Measurements from ENCODE around the gene KMT5B.

KMT5B gene

DNA sequence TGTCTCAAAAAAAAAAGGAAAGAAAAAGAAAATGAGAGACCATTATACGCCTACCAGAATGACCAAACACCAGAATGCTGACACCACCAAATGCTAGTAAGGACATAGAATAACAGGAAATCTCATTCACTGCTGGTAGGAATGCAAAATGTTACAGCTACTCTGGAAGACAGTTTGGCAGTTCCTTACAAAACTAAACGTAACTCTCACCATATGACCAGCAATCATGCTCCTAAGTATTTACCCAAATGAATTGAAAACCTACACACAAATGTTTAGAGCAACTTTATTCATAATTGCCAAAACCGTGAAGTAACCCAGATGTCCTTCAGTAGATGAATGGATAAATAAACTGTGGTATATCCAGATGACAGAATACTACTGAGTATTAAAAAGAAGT lies 99.1 kb downstream of the KMT5B start:
- H3K4me3 ChIP-seq (ENCODE audit: low read depth, low read length, poor library complexity, severe bottlenecking): no peak overlapping the region
- no peaks in the 10 kb centered on the region for H4K20me1 ChIP-seq (ENCODE audit: insufficient read depth, low read length)
- H3K9ac ChIP-seq (ENCODE audit: low read length): no peak overlapping the region
- H3F3A ChIP-seq (ENCODE audit: insufficient read depth, low read length): no peaks in the 10 kb centered on the region
- H3K9me3 ChIP-seq (ENCODE audit: low read length): no peaks in the 10 kb centered on the region
- H3K27ac ChIP-seq (ENCODE audit: low read depth, low read length, poor library complexity, severe bottlenecking): no peak overlapping the region
- no peak for TF ChIP-seq EZH2 (IDR thresholded peaks at IDR 0.05; ENCODE audit: borderline replicate concordance, low read length)
- TF ChIP-seq, protein P1, sequence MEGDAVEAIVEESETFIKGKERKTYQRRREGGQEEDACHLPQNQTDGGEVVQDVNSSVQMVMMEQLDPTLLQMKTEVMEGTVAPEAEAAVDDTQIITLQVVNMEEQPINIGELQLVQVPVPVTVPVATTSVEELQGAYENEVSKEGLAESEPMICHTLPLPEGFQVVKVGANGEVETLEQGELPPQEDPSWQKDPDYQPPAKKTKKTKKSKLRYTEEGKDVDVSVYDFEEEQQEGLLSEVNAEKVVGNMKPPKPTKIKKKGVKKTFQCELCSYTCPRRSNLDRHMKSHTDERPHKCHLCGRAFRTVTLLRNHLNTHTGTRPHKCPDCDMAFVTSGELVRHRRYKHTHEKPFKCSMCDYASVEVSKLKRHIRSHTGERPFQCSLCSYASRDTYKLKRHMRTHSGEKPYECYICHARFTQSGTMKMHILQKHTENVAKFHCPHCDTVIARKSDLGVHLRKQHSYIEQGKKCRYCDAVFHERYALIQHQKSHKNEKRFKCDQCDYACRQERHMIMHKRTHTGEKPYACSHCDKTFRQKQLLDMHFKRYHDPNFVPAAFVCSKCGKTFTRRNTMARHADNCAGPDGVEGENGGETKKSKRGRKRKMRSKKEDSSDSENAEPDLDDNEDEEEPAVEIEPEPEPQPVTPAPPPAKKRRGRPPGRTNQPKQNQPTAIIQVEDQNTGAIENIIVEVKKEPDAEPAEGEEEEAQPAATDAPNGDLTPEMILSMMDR (IDR thresholded peaks at IDR 0.05; ENCODE audit: low read length): no peak
- no peak overlapping the region for H2AFZ ChIP-seq (ENCODE audit: low read length)
- H3K9me2 ChIP-seq (ENCODE audit: low read depth, low read length): no peaks in the 10 kb centered on the region
- H3K79me2 ChIP-seq (ENCODE audit: insufficient read depth, low read length): peaks cover 10% of the 10 kb centered on the region; the same call in 1 of the 2 replicates
- no peaks in the 10 kb centered on the region; the same call in none of the 2 replicates for H3K36me3 ChIP-seq (ENCODE audit: insufficient read depth, low read length)
- no peaks in the 10 kb centered on the region for H3K27me3 ChIP-seq (ENCODE audit: insufficient read depth, low read length)
- H3K4me2 ChIP-seq (ENCODE audit: low read length): no peak overlapping the region
- H3K4me1 ChIP-seq (ENCODE audit: insufficient read depth, low read length, severe bottlenecking): peaks cover 28% of the 10 kb centered on the region

DNA sequence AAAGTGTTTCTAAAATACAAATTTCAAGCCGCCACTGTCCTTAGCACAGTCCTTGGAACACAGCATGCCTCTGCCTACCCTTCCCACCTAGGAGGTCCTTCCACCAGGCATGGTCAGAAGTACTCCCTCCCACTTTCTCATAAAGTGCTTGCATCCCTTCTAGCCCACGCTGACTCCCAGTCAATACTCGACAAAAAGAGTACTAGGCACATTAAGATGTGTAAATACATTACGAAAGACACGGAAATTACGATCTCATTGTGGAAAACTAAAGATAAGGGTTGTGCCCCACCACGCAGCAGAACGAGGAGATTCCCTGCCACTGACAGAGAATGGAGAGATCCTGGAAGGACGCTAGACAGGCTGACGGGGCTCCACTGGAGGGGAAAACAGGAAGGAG lies 105.4 kb downstream of the KMT5B start:
- H4K20me1 ChIP-seq (ENCODE audit: insufficient read depth, low read length): no peaks in the 10 kb centered on the region
- H3K4me3 ChIP-seq (ENCODE audit: low read depth, low read length, poor library complexity, severe bottlenecking): no peak overlapping the region
- H3K27ac ChIP-seq (ENCODE audit: low read depth, low read length, poor library complexity, severe bottlenecking): no peak overlapping the region
- TF ChIP-seq, protein P1 (IDR thresholded peaks at IDR 0.05; ENCODE audit: low read length): no peak
- TF ChIP-seq EZH2 (IDR thresholded peaks at IDR 0.05; ENCODE audit: borderline replicate concordance, low read length): no peak
- H3K36me3 ChIP-seq (ENCODE audit: insufficient read depth, low read length): no peaks in the 10 kb centered on the region; the same call in 1 of the 2 replicates
- peaks cover 38% of the 10 kb centered on the region for H3K79me2 ChIP-seq (ENCODE audit: insufficient read depth, low read length)
- H2AFZ ChIP-seq (ENCODE audit: low read length): no peak overlapping the region
- no peaks in the 10 kb centered on the region for H3K27me3 ChIP-seq (ENCODE audit: insufficient read depth, low read length)
- no peaks in the 10 kb centered on the region for H3K9me2 ChIP-seq (ENCODE audit: low read depth, low read length)
- 0 out of 2 replicates have a peak, but pooled peaks cover 3% of the 10 kb centered on the region for H3F3A ChIP-seq (ENCODE audit: insufficient read depth, low read length)
- H3K9me3 ChIP-seq (ENCODE audit: low read length): no peaks in the 10 kb centered on the region
- peaks cover 16% of the 10 kb centered on the region for H3K4me1 ChIP-seq (ENCODE audit: insufficient read depth, low read length, severe bottlenecking)
- no peak overlapping the region for H3K4me2 ChIP-seq (ENCODE audit: low read length)
- no peak overlapping the region for H3K9ac ChIP-seq (ENCODE audit: low read length)

DNA sequence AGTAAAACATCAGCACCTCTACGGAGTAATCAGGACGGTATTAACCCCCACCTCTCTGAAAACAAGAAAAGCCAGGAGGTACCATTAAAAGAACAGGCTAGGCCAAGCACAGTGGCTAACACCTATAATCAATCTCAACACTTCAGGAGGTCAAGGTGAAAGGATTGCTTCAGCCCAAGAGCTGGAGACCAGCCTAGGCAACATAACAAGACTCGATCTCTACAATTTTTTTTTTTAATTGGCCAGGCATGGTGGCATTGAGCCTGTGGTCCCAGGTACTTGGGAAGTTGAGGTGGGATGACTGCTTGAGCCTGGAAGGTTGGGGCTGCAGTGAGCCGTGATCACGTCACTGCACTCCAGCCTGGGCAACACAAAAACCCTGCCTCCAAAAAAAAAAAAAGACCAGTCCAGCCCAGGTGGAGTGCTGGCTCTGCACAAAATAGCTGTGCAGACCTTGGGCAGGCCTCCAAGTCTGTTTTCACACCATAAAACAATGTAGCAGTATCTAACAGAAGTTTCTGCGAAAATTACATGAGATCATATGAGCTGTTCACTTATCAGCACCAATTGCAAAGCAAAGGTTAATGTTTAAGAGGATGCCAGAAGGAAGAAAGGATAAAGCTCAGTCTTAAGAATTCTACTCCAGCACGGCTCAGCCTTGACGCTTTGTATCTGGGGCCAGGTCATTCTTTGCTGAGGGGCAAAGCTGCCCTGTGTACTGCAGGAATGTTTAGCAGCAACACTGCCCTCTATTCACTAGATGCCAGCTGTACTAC lies 106.7 kb downstream of the KMT5B start:
- TF ChIP-seq EZH2 (IDR thresholded peaks at IDR 0.05; ENCODE audit: borderline replicate concordance, low read length): no peak
- TF ChIP-seq, protein P1 (IDR thresholded peaks at IDR 0.05; ENCODE audit: low read length): no peak
- no peak overlapping the region for H3K4me2 ChIP-seq (ENCODE audit: low read length)
- peaks cover 5% of the 10 kb centered on the region for H3K36me3 ChIP-seq (ENCODE audit: insufficient read depth, low read length)
- peak overlapping the region; percentile 18 for H3K27ac ChIP-seq (ENCODE audit: low read depth, low read length, poor library complexity, severe bottlenecking)
- H2AFZ ChIP-seq (ENCODE audit: low read length): no peak overlapping the region
- peaks cover 16% of the 10 kb centered on the region for H3K4me1 ChIP-seq (ENCODE audit: insufficient read depth, low read length, severe bottlenecking)
- peaks cover 45% of the 10 kb centered on the region for H3K79me2 ChIP-seq (ENCODE audit: insufficient read depth, low read length)
- peaks cover 5% of the 10 kb centered on the region for H3K9me3 ChIP-seq (ENCODE audit: low read length)
- no peaks in the 10 kb centered on the region for H4K20me1 ChIP-seq (ENCODE audit: insufficient read depth, low read length)
- no peaks in the 10 kb centered on the region for H3K27me3 ChIP-seq (ENCODE audit: insufficient read depth, low read length)
- no peak overlapping the region for H3K4me3 ChIP-seq (ENCODE audit: low read depth, low read length, poor library complexity, severe bottlenecking)
- 0 out of 2 replicates have a peak, but pooled peaks cover 3% of the 10 kb centered on the region for H3F3A ChIP-seq (ENCODE audit: insufficient read depth, low read length)
- no peaks in the 10 kb centered on the region for H3K9me2 ChIP-seq (ENCODE audit: low read depth, low read length)
- H3K9ac ChIP-seq (ENCODE audit: low read length): no peak overlapping the region

Data from OCI-LY1 (cell line).